GM18526 (cell line): Measurements from ENCODE around the gene ANKRD55.

Experiments used
- POLR2A ChIP-seq: IDR thresholded peaks from 3 replicates; pipeline ENCODE4 v1.6.1; 2011; ENCODE audit not compliant: insufficient read length; ENCODE audit errors: extremely low read depth

The ANKRD55 gene

DNA sequence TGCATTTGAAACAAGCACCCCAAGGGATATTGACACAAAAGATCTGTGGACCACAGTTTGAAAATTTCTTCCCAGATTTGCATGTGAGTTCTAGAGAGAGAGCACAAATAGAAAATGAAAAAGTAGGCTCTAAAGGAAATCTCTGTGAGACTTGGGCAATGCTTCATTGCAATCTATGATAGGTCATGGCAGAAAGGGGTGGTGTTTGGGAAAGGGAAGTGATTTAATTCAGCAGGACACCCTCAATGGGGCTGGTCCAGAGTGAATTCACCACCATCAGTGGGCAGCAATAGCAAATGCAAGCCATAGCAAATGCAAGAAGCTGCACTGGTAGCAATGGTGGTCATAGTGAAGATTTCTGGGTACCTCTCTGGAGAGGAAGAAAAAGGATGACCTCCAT lies 58.1 kb downstream of the ANKRD55 start:
- no peak for TF ChIP-seq POLR2A

DNA sequence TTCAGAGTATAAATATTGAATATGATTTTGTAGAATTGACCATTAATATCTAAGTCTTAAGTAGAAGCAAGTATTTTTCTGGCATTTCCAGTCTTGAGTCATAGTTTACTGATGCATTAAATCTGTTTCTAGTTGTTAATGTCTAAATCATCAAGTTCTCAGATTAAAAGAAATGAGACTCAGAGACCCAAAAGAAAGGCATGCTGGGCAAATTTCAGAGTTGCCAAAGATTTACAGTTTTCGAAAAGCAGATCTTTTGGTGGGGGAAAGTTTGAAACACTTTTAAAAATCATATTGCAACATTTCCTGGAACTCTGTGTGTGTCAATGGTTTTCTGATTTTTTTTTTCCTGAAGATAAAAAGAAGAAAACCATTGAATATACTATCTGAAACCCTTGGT lies 60.9 kb downstream of the ANKRD55 start:
- TF ChIP-seq POLR2A, result no peak

DNA sequence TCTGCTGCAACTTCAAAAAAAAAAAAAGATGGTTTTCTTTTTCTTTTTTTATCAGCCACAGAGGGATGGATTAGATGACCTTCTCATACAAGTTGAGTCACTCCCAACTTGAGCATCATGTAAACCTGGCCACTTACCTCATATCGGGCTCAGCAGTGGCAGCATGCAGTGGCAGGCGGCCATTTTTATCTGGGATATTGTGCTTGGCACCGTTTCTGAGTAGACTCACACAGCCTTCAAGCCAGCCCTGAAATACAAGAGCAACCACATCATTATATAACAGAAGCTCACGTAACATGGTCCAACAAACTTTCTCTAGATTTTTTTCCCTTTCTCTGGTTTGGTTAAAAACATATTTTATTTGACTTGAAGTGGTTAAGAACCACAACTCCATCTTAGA lies 62.6 kb downstream of the ANKRD55 start:
- no peak for TF ChIP-seq POLR2A

DNA sequence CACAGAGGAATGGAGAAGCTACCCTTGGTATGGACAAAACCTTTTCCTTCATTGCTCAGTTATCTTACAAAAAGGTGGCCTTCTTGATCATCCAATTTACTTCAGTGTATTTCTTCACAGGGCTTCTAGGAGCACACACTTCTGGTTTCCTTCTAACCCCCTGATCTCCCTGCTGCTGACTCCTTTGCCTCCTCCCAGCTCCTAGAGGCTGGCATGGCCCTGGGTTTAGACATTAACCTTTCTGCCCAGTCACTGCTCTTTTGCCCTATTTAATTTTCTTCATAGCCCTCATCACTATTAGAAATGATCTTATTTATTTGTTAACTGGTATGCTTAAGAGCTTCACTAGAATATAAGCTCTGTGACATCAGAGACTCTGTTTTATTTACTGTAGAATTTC lies 63.2 kb downstream of the ANKRD55 start:
- no peak for TF ChIP-seq POLR2A

DNA sequence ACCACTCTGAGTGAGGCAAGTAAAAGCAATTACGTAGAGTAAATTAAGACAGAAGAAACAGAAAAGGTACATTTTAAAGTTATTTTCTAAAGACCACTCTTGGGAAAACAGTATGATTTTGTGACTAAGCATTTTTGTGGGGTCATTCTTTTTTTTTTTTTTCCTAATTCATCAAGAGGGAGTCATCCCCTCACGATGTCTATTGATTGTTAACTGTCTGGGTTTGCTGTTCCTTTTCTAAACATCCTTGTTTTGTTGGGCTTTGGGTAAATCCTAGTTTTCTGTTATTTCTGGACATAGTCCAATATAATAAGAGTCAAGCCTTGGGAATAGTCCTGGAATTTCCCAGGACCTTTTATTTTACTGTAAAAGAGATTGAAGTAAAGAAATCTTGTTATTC lies 63.8 kb downstream of the ANKRD55 start:
- TF ChIP-seq POLR2A, result no peak

DNA sequence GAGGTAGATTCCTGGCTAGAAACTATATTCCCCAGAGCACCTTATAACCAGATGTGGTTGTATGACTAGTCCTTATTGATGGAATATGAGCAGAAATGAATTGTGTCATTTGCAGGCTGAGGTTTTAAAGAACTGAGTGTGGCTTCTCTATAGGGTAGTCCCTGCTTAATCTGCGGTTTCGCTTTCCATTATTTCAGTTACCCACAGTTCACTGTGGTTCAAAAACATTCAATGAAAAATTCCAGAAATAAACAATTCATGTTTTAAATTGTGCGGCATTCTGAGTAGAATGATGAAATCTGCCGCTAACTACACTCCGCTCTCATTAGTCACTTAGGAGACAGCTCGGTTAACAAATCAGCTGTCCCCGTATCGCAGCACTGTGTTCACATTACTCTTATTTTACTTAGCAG lies 65.1 kb downstream of the ANKRD55 start:
- TF ChIP-seq POLR2A, result no peak

DNA sequence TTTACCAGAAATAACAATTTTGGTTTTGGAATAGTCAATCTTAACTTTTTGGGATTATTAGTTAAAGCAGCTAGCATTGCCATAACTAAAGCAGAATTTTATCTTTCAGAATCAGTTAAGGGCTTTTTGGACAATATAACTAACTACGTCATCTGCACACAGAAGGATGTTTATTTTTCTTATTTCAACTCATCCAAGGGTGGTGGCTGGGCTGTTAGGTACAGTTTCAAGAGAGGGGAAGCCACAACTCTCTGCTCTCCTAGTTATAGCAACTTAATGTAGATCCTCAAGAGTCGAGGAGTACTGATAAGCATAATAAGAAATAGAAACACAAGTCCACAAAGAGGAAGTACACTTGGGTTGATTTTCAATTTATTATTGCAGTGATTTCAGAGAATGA lies 65.6 kb downstream of the ANKRD55 start:
- no peak for TF ChIP-seq POLR2A

DNA sequence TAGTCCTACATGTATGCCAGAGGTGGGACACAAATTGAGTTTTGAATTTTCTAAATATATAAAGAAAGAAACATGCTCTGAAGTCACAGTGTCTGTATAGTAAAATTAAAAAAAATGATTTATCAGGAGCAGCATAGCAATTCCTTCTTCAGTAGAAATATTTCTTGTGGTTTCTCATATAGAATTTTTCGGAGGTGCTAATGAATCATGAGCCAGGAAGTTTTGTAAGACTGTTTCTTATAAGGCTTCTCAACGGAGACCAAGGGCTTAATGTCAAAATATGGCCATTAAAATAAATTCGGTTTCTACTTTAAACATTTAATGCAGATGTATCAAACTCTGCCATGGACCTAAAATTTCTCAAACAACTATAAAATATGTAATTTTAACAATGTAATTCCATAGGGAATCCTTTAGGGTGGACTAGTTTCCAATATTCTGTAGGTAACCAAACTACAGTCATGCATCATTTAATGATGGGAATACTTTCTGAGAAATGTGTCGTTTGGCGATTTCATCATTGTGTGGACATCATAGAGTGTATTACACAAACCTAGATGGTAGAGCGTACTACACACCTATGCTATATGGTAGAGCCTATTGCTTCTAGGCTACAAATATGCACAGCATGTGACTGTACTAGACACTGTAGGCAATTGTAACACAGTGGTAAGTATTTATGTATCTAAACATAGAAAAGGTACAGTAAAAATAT lies 66.3 kb downstream of the ANKRD55 start:
- no peak for TF ChIP-seq POLR2A

DNA sequence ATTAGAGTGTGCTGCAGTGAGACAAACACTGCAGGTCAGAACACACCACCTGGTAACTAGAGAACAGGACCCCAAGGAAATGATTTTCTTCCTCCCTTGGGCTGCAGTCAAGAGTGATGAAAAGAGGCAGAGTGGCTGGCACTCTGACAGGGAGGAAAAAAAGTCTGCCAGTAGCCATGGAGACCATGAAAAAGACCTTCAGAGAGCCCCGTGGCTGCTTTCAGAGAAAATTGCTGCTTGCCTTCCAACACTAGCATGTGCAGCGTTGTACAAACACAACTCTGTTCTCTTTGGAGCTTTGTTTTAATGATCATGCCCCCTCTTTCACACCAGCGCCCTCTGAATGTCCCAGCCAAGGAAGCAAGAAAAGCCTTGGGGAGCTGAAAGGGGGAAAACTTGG lies 68.8 kb downstream of the ANKRD55 start:
- TF ChIP-seq POLR2A, result no peak

DNA sequence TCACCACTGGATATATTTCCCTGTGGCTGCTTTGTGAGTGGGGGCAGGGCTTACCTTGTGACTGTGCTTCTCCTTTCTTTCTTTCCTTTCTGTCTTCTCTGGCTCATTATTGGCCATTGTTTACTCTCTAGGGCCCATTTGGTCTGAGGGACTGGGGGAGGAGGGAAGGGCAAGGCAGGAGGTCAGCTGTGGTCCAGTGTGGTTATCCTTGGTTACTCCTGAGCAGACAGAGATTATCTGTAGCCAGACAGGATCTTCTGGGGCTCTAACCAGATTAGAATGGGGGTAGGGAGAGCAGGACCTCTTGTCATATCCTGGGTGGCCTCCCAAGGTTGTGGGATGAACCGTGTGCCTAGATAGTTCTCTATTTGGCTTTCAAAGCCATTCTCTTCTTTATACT lies 71.2 kb downstream of the ANKRD55 start:
- TF ChIP-seq POLR2A, result no peak

DNA sequence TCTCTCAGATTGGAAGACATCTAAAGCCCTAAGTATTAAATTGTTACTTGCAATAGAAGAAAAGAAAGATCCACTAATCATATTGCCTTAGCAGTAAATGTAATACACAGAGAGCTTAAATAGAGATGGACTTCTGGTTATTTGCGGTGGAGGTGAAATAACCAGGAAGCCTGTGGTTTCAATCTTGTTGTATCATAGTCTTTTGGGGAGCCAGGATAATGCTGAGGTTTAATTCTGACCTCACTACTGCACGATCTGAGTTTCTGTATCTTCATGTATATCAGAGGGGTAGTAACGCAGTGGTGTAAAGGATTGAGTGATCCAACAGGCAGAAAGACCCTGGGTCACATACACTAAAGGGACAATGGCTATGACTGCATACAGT lies 71.7 kb downstream of the ANKRD55 start:
- TF ChIP-seq POLR2A, result no peak

DNA sequence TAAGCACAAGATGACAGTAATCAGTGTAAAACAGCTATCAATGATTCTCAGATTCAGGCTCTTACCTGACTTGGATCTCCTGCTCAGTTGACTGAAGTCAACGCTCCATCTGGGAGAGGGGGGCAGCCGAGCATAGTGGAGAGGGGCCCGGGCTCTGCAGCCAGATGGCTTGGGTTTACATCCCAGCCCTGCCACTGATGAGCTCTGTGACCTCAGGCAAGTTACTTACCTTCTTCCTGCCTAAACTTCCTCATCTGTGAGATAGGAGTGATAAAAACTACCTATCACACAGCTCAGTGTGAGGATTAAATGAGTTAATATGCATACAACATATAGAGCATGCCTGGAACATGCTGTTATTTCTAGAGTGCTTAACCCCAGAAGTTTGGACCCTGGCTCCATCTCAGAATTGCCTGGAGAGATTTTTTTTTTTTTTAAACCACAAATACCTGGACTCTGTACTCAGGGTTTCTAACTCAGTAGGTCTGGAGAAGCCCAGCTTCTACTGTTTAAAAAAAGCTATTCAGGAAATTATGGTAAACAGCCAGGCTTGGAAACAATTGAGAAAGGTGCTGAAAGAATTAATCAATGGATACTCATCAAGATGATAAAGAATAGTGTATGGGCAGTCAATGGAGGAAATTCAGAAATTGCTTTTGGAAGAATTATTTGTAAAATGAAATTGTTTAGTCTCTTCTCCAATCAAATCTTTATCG lies 72.2 kb downstream of the ANKRD55 start:
- no peak for TF ChIP-seq POLR2A

DNA sequence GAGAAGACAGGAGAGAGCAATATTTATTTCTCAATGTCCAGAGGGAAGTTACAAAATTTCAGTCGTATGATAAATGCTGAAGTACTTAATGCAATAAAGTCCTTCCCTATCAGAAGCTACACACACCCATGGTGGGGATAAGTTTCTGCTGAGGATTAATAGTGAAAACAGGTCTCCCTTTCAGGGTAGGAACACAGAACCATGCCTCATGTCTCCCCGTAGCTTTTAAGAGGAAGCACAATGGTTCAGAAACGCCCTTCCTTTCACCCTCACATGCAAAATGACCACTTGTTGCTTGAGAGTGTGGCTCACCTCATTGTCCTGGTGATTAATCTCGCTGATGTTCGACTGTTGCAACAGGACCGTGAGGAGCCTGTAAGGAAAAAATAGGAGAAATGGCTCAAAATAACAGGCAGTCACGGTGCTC lies 73.6 kb downstream of the ANKRD55 start:
- TF ChIP-seq POLR2A, result no peak

DNA sequence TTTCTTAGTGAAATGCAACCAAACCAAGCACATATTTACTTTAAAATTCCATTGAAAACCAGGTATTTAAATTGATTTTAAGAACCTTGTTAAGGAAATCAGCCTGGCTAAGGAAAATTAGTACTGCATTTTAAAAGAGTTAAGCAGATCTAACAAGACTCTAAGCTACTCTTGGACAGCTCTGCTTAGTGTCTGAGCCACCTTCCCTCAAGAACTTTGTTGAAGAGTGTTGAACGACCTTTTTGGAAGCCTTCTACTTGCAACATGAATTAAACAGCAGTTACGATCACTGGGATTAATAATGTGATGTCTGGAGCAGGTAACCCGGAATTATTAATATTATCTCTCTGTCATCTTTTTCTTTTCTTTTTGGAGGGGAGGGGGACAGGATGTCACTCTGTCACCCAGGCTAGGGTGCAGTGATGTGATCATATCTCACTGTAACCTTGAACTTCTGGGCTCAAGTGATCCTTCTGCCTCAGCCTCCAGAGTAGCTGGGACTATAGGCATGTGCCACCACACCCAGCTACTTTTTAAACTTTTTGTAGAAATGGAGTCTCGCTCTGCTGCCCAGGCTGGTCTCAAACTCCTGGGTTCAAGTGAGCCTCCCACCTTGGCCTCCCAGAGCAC lies 74.7 kb downstream of the ANKRD55 start:
- no peak for TF ChIP-seq POLR2A

DNA sequence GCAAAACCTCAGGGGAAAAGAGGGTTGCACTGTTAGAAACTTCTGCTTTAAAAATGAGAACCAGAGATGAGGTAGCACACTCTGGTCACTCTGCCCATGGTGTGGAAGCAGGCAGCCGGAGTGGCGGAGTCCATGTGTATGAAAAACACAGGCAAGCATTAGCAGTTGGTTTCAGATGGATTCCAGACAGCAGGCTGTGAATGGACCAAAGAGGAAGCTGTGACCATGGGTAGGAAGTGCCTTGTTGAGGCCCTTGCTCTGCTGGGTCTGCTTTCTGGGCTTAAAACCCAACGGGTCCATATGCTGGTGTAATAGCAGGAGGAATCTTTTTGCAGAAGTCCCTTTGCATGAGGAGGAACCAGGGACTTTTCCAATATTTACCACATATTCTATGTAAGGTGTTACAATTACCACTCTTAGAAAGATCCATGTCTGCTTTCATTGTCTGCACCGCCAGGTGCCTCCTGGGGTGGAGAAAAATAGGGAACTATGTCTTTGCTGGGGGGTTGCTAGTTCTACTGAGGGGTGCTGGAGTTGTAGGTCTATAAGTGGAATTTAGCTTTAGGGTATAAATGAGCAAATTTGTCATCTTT lies 77.0 kb downstream of the ANKRD55 start:
- no peak for TF ChIP-seq POLR2A
